Endothelial cell of umbilical vein (primary cell): Measurements from ENCODE around the gene CCL17.

Experiments
- EZH2 ChIP-seq: IDR thresholded peaks from 2 replicates; pipeline ENCODE4 v1.6.1; 2012; ENCODE audit warnings: borderline replicate concordance, low read depth, mild to moderate bottlenecking, moderate library complexity, low read length, inconsistent platforms; ENCODE audit not compliant: severe bottlenecking
- POLR2A ChIP-seq: IDR thresholded peaks from 2 replicates; pipeline ENCODE4 v1.6.1; 2012; ENCODE audit warnings: low read depth, mild to moderate bottlenecking, control low read depth, low read length
- TF ChIP-seq, protein P1 (sequence below), 2 donors: IDR thresholded peaks; 1 replicate in 1 of 2; 2 replicates in 1 of 2; pipeline ENCODE4 v1.5.1; 2011; ENCODE audit warnings: low read length in 2 of 2, mild to moderate bottlenecking in 2 of 2, moderate library complexity in 2 of 2, control low read depth in 1 of 2, inconsistent platforms in 1 of 2, low read depth in 1 of 2; ENCODE audit not compliant: insufficient read depth in 1 of 2; ENCODE audit errors: extremely low read depth in 1 of 2

DNA sequence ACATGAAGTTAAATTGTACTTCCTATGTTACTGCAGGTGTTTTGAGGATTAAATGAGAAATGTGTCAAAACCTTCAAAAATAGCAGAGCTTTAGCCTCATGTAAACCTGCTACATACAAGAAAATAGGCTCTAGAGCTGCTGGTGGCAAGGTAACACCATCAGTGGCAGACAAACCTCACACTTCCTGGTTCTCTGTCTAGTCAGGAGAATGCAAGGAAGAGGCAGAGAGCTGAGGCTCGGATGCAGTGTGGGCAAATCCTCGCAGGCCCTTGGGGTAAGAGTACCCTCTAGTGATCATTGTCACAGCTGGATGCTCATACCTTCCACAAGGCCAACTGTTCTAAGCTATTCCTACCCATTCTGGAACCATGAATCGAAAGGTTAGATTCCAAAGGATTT is 28.4 kb downstream of the CCL17 start:
- TF ChIP-seq, protein P1, sequence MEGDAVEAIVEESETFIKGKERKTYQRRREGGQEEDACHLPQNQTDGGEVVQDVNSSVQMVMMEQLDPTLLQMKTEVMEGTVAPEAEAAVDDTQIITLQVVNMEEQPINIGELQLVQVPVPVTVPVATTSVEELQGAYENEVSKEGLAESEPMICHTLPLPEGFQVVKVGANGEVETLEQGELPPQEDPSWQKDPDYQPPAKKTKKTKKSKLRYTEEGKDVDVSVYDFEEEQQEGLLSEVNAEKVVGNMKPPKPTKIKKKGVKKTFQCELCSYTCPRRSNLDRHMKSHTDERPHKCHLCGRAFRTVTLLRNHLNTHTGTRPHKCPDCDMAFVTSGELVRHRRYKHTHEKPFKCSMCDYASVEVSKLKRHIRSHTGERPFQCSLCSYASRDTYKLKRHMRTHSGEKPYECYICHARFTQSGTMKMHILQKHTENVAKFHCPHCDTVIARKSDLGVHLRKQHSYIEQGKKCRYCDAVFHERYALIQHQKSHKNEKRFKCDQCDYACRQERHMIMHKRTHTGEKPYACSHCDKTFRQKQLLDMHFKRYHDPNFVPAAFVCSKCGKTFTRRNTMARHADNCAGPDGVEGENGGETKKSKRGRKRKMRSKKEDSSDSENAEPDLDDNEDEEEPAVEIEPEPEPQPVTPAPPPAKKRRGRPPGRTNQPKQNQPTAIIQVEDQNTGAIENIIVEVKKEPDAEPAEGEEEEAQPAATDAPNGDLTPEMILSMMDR (IDR thresholded peaks at IDR 0.05; ENCODE audit: extremely low read depth in 1 of 2, insufficient read depth in 1 of 2, low read depth in 1 of 2, low read length in 2 of 2) = no peak
- TF ChIP-seq POLR2A = no peak
- no peak for TF ChIP-seq EZH2
